ENCODE results near the gene NINJ2.

NINJ2 gene

DNA sequence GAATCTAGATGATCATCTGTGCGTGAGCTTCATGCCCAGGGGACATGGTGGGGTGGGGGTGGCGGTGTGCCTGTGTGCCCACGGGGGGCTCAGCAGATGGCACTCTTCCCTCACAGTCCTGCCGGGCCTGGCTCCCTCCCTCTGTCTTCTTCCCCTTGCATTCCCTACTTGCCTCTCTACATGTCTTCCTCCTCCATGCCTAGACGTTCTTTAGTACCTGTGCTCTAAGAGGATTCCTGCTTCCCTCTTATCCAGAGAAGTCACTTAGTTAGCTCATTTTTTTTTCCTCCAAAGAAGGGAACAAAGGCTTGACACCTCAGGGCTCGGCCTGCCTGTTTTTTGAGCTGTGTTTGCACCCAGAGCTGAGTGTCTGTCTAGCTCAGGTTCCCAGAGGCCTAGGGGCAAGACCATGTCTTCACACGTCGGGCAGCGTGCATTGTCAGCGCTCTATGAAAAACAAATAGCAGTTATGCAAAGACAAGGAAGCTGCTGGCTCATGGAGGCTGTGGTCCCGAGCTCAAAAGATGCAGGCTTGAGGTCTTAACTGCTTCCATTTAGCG, 48.8 kb downstream of the NINJ2 start:
- DNase-seq (ENCODE audit: low spot score) = no peak

DNA sequence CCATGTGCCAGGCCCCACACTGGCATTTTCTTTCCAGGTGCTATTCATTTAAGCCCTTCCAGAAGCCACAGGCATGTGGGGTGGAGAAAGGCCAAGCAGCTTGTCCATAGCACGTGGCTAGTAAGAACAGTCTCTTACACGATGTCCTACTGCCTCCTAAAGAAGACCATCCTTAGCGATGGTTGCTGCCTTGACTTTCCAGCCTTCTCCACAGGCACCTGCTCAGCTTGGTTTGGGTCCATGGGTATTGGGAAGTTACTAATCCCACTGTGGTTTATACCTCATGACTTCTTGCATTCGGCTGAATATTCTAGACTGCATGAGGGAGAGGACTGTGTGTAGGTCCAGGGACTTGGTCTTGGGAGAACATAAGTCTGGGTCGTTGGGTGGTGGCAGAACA, 49.2 kb downstream of the NINJ2 start:
- DNase-seq (ENCODE audit: low spot score) = no peak

DNA sequence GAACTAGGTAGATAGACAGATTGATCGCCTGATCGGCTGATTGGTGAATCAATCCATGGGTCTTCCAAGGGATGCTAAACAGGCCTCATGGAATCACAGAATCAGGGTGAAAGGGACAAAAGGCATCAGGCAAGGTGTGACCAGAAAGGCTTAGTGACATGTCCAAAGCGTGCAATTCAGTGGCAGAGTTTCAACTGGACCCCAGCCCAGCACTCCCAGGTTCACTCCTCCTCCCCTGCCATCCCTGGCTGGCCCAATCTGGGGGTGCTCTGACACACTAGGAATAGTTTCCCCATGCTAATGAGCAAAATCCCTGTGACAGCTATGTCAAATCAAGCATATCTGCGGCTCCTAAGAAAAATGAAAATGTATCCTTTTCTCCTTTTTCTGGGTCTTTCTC, 50.4 kb downstream of the NINJ2 start:
- DNase-seq (ENCODE audit: low spot score) = no peak

DNA sequence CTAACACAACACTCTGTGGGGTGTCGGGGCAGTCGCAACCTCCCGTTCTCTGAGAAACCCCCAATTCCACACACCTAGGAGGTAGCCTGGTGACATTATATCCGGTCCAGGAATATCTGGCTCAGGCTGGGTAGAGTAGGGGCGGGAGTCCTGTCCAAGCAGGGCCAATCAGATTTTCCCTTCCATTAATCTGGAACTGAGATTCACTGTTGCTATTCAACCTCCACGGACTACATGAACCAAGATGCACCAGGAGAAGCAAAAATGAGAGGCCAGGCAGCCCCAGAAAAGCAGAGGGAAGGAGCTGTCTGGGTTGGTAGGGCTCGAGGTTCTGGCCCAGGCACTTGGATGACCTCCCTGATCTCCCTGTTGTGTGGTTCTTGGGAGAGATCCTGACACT, 51.0 kb downstream of the NINJ2 start:
- no peak for DNase-seq (ENCODE audit: low spot score)

DNA sequence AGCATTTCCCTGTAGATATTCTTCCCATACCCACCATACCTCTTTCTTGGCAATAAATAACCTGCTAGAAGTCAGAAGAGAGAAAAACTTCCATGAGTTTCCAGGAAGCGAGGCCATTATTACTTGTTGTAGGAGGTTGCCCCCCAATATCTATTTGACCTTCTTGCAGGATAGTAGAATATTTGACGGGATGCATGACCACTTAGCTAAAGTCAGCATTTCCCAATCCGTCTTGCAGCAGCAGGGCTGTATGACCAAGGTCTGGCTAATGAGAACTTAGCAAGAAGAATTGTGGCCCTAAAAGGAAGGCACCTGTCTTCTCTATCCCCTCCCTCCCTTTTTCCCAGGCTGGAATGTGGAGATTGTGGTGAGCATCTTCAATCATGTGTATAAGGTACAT, 51.5 kb downstream of the NINJ2 start:
- no peak for DNase-seq (ENCODE audit: low spot score)

DNA sequence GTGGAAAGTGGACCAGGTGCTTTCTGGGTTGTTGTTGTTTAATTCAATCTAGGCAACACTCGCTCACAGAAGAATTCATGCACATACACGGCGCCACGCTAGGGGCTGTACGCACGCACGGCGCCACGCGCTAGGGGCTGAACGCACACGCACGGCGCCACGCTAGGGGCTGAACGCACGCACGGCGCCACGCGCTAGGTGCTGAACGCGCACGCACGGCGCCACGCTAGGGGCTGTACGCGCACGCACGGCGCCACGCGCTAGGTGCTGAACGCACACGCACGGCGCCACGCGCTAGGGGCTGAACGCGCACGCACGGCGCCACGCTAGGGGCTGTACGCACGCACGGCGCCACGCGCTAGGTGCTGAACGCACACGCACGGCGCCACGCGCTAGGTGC, 54.3 kb downstream of the NINJ2 start:
- no peak for DNase-seq (ENCODE audit: low spot score)

DNA sequence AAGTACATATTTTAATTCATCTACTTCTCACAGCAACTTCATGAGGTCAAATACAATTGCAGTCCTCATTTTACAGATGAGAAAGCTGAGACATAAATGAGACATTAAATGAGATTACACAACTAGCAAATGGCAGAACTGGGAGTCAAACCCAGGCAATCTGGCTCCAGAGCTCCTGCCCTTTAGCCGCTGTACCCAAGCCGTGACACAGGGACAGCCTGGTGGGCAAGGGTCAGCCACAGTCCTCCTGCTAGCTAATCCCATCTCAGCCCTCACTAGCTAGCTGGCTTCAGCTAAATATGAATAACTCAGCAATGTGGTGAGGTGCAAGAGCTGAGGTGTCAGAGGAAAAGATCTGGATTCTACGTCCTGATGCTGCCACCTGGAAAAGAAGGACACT, 54.8 kb downstream of the NINJ2 start:
- no peak for DNase-seq (ENCODE audit: low spot score)

DNA sequence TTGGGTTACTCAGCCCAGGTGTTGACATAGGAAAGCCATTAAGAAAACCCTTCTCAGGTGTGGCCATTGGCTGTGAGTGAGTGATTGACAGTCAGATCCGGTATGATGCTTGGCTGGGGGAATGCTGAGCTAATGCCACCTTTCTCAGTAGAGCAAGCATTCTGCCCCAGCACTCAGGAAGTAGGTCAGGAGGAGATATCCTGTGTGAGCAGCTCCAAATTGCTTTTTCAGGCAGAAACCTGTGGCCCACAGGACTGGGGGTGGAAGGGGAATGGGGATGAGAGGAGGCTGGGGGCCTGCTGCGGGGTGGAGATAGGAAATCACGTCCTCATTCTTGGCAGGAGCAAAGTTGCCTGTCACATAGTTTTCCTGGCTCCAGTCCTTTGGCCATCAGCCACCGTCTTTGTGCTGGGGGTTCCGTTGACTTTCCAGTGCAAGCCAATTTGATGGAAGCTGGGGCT, 55.7 kb downstream of the NINJ2 start:
- no peak for DNase-seq (ENCODE audit: low spot score)

DNA sequence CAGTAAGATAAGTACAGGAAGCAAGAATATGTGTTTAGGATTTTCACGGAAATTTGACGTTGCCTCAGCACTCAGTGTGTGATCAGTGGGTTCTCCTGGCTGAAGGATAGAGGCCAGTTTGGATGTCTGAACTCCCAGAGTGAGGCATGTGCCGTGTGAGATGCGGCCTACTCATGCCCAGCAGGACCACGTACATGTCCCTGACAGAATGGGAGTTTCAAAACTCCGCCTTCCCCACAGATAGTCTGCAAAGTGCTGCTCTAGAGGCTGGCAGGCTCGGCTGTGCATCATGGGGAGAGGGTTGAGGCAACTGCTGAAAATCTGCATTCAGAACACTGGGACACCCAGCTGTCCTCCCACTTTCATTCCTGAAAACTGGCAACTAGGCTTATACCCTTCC, 58.3 kb downstream of the NINJ2 start:
- no peak for DNase-seq (ENCODE audit: low spot score)

DNA sequence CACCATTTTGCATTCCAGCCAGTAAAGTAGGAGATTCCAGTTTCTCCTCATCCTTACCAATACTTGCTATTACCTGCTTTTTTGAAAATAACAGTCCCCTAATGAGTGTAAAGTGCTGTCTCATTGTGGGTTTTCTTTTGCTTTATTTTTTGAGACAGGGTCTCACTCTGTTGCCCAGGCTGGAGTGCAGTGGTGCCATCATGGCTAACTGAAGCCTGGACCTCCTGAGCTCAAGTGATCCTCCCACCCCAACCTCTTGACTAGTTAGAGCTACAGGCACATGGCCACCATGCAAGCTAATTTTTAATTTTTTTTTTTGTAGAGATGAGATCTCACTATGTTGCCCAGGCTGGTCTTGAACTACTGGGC, 60.6 kb downstream of the NINJ2 start:
- DNase-seq (ENCODE audit: low spot score) = no peak

DNA sequence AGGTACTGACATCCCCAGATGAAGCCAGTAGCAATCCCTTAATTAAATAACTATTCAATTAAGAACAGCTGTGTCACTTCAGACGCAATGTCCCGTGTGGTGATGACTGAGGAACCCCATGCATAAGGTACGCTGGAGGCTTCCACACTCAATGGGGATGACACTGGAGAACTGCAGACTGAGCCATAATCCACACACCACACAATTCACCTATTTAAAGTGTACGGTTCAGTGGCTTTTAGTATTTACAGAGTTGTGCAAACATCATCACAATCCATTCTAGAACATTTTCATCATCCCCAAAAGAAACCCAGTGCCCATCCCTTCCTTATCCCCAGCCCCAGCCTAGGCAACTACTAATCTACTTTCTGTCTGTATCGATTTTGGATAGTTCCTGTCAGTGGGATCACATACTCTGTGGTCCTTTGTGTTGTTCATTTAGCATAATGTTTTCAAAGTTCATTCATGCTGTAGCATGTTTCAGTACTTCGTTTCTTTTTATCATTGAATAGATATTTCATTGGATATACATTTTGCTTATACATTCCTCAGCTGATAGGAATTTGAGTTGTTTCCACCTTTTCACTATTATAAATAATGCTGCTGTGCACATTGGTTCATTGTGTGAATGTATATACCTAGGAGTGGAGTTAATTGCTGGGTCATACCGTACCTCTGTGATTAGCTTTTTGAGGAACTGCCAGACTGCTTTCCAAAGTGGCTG, 61.1 kb downstream of the NINJ2 start:
- DNase-seq (ENCODE audit: low spot score) = no peak

DNA sequence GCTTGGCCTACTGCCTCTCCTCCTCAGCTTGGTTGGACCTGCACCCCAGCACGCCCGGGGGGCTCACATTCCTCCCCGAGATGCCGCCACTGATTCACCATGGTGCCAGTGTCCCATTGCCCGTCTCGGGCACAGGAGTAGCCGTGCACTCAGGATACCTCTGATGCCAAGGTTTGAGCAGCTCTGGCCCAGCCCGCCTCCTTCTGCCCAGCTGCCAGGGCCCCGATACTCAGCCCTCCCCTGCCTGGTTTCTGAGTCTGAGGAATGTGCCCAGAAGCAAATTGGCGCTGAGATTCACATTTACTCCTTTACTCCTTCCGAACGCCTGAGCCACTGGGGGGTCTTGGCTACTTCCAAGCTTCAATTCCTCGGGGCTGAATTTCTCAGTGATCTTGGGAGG, 63.5 kb downstream of the NINJ2 start:
- DNase-seq (ENCODE audit: low spot score) = no peak

DNA sequence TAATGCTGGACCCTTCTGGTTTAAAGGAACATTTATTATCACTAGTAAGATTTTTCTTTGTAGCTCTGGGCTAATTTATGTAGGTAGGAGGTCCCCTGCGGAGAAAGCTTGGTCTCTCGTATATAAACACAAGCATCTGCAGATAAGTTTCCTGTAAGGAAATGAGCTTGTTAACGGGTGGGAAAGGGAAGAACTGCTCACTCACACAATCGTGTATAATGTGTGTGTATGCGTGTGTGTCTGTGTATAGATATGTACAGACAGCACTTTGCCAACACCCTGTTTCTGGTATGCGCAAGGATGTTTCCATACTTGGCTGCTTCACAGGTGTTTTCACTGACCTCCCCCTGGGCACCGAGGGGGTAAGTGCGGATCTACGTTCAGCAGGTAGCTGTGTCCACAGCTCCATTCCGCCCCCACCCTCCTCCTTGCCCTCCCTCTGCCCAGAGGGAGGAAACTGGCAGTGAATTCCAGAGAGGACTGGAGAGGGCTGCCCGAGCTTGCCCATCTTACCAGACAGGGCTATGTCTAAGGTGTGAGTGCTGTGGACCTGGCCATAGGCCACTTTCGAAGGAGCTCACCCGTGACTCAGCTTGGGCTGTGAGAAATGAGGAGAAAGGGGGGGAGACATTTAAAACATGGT, 65.2 kb downstream of the NINJ2 start:
- DNase-seq (ENCODE audit: low spot score) = no peak

DNA sequence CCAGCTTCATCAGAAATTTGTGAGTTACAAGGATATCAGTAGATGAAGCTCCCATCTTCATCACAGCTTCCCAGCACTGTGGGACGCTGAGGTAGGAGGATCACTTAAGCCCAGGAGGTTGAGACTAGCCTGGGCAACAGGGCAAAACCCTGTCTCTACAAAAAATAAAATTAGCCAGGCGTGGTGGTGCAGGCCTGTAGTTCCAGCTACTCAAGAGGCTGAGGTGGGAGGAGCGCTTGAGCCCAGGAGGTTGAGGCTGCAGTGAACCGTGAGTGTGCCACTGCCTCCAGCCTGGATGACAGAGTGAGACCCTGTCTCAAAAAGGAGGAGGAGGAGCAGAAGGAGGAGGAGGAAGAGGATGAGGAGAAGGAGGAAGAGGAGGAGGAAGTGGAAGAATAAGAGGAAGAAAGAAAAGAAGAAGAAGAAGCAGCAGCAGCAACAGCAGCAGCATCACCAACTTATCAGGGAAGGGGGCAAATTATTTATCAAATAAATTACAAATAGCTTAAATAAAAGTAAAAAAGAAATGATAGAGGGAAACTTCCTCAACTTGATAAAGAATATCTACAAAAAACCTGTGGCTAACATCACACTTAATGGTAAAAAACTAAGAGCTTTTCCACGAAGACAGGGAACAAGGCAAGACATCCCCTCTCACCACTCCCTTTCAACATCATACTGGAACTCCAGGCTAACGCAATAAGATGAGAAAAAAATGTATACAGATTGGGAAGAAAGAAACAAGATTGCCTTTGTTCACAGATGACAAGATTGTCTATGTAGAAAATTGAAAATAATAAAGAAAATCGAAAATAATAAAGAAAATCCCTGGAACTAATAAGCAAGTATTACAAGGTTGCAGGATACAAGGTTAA, 69.6 kb downstream of the NINJ2 start:
- no peak for DNase-seq (ENCODE audit: low spot score)

DNA sequence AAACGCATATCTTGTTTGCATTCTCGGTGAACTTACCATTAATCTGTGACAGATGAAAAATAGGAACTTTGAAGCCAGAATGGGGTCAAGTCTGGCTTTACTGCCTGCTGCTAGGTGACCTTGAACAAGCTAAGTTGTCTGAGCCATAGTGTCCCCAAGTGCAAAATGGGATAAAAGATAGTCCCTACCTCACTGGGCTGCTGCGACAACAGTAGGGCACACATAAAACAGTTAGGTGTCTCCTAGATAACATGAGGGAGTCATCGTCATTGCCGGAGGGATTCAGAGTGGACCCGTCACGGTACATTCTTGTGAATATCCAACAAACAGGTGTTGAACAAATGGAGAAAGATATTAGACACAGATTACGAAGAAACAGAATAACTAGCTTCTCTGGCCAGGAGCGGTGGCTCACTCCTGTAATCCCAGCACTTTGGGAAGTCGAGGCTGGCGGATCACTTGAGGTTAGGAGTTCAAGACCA, 71.2 kb downstream of the NINJ2 start:
- DNase-seq (ENCODE audit: low spot score) = no peak

DNA sequence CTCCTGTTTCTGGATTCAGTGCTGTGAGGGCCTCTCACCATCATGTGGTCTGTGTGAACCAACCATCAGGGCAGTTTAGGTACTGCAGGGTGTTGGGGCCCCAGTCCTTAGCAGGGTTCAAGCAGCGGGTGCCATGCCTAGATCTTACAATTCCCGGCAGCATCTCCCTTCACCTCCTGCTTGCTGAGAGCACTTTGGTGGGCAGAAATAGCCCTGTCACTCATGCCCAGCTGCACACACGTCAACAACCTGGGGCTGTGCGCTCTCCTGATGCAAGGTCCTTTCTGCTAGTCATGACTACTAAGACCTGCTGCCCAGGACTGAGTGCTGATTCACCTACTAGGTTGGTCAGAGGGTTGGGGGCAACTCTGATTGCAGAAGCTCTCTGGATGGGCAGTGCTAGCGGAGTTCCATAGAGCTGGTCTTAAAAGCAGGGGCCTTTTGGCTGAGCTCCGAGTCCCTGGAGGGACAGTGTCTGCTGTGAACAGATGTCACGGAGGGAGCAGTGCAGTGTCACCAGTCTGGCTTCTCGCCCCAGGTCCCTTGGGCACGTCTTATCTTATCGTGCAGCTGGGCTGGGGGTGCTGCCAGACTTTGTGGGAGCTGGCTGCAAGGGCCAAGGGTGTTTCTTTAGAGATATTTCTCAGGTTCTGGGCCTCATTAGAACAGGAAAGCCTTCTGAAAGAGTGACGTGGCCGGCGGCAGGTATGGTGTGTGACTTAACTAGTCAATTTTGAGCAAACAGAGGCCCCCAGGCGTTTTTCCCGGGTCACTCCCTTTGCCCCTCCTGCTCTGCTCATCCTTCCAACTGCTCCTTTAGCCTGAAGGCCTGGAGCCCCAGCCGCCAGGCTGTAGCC, 71.8 kb downstream of the NINJ2 start:
- DNase-seq (ENCODE audit: low spot score) = no peak

DNA sequence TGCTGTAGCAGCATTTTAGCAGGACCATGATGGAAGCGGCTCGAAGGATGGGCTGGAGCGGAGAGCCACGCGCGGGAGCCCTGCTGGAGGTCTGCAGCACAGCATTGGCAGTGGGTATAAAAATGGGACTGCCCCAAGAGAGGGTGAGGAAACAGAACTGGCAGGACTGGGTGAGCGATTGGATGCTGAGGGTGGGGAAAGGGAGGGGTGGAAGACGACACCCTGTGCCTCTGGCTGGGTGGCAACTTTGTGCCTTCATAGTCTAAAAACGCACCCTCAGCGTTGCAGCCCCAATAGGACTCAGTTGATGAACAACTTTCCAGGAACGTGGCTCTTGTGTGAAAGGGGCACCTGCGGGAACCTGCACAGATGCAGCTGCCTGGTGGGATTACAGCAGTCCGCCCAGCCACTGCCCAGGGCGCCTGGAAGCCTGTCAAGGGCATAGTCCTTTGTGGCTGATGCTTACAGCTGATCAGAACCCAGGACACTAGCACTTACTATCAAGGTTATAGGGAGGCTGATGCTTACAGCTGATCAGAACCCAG, 73.0 kb downstream of the NINJ2 start:
- DNase-seq (ENCODE audit: low spot score) = no peak

DNA sequence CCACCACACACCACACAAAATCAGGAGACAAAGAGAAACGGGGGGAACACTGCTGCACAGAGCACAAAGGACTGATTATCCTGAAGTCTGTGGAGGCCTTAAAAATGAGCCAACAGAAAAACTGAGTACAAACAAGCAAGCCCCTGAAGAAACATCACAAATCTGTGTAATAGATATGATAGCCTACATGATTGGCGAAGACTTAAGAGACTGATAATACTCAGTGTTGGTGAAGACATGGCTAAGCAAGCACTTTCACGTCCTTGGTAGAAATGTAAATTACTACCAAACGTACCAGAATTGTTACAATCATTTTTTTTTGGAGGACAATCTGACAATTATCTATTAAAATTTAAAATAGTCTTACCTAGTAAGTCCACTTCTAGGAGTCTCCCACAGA, 74.6 kb downstream of the NINJ2 start:
- DNase-seq (ENCODE audit: low spot score) = no peak

DNA sequence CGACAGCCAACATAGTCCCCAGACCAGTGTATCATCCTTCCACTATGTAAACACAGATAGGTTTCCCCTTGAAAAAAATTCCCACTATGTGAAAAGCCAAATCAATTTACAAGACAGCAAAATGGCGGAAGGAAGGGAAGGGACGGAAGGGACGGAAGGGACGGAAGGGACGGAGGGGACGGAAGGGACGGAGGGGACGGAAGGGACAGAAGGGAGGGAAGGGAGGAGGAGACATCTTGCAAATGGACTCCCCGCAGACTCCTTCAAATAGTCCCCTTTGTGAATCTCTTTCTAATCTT, 75.3 kb downstream of the NINJ2 start:
- no peak for DNase-seq (ENCODE audit: low spot score)

DNA sequence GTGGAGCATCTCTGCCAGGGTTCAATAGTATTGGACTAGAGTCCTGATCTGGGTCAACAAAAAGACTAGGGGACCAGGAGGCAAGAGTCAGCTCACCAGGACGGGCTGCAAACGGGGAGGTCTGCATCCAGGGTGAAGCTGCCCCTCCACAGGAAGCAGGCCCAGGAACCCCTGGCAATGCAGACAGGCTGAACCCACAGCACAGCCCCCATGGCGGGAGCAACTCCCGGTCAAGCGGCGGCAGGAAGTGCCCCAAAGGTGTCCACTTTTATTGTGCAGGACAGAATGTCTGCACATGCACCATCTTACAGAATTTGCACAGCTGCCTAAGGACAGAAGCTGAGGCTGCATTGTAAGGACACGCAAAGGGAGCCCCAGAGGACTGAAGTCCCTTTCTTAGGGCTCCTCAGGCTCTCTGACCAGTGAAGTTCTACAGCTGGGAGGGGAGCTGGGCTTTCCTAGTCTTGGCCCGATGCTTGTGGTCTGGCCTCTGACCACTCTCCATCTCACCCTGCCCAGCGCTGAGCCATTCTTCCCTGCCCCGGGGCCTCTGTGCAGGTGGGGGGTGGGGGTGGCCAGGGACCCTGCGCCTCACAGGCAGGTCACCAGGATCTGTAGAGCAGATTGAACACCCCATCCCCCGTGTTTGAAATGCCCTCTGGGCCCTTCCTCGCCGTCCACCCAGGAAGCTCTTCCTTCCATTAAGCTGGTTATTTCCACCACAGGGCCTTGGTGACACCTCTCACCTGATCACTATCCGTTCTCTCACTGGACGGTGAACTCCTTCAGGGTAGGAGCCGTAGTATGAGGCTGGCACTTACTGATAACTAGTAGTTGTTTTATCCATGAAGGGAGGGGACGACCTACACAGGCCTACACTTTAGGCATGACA, 75.9 kb downstream of the NINJ2 start:
- no peak for DNase-seq (ENCODE audit: low spot score)

Data from HuH-7 (cell line).